ENCODE data around the gene GLRX3. TPM values are rescaled to one million over a fixed set of nuclear protein-coding genes. Genes with fewer than 3 reads are reported as not detected.

The GLRX3 gene
- total and polyA plus RNA-seq, 2 experiments from 2014 or later, result 90.9 to 133 TPM

DNA sequence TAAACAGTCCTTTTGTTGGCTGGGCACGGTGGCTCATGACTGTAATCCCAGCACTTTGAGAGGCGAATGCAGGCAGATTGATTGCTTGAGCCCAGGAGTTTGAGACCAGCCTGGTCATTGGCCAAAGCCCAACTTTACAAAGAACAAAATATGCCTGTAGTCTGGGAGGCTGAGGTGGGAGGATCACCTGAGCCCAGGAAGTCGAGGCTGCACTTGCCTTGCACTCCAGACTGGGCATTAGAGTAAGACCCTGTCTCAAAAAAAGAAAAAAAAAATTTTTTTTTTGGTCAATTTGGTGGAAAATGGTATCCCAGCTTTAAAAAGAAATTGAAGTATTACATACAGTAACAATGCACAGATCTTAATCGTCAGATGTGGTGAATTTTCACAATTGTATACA is 4.8 kb downstream of the GLRX3 start:
- peaks cover 96% of the 10 kb centered on the region for H3K79me2 ChIP-seq (ENCODE audit: insufficient read depth)
- DNase-seq, result no peak
- H3F3A ChIP-seq (ENCODE audit: insufficient read depth), result no peaks in the 10 kb centered on the region
- WGBS, 2 experiments (ENCODE audit: low coverage in 1 of 2, low lambda C conversion rate in 2 of 2, missing lambda C conversion rate in 2 of 2), result 68 to 78% methylated on average over 4 of the region's 4 CpGs
- no peak overlapping the region for H3K9ac ChIP-seq
- no peak overlapping the region for H3K27ac ChIP-seq
- no peak overlapping the region for H3K4me3 ChIP-seq
- no peak overlapping the region for H3K4me2 ChIP-seq (ENCODE audit: unreplicated experiment)
- H3K36me3 ChIP-seq (ENCODE audit: low read depth), result peaks cover 14% of the 10 kb centered on the region
- no peaks in the 10 kb centered on the region for H3K27me3 ChIP-seq (replicated peaks; ENCODE audit: insufficient read depth)
- no peak overlapping the region for H2AFZ ChIP-seq
- H3K9me3 ChIP-seq (ENCODE audit: low read depth), result no peaks in the 10 kb centered on the region
- no peaks in the 10 kb centered on the region for H3K9me2 ChIP-seq (ENCODE audit: insufficient read depth)
- in situ Hi-C loops (cut with MboI), result no loop called here
- TF ChIP-seq EZH2phosphoT487 (IDR thresholded peaks at IDR 0.05; ENCODE audit: insufficient read depth, low read depth) (no peak), EZH2 (IDR thresholded peaks at IDR 0.05; ENCODE audit: insufficient read depth, poor library complexity, severe bottlenecking) (no peak)
- H4K20me1 ChIP-seq (ENCODE audit: insufficient read depth), result peaks cover 18% of the 10 kb centered on the region; the same call in 1 of the 2 replicates
- peaks cover 24% of the 10 kb centered on the region for H3K4me1 ChIP-seq (ENCODE audit: insufficient read depth)

DNA sequence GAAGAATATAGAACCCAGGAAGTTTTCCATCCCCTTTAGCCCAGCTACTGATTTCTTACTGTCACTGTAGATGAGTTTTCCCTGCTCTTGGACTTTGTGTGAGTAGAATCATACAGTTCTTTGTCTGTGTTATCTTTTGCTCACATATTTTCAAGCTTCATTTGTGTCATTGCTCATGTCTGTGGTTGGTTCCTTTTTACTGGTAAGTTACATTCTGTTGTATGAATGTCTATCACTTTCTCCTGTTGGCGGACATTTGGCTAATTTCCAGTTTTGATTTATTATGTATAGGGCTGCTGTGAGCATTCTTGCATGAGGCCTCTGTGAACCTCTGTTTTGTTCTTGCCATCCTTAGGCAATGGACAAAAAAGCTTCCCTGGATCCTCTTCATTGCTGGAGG is 5.3 kb downstream of the GLRX3 start:
- TF ChIP-seq EZH2 (IDR thresholded peaks at IDR 0.05; ENCODE audit: insufficient read depth, poor library complexity, severe bottlenecking) (no peak), EZH2phosphoT487 (IDR thresholded peaks at IDR 0.05; ENCODE audit: insufficient read depth, low read depth) (no peak)
- peaks cover 22% of the 10 kb centered on the region; the same call in 1 of the 2 replicates for H4K20me1 ChIP-seq (ENCODE audit: insufficient read depth)
- no peaks in the 10 kb centered on the region for H3F3A ChIP-seq (ENCODE audit: insufficient read depth)
- peak; percentile 10 for DNase-seq
- no peak overlapping the region for H3K4me3 ChIP-seq
- H3K9me2 ChIP-seq (ENCODE audit: insufficient read depth), result no peaks in the 10 kb centered on the region
- H3K9ac ChIP-seq, result no peak overlapping the region
- H3K27me3 ChIP-seq (replicated peaks; ENCODE audit: insufficient read depth), result no peaks in the 10 kb centered on the region
- no peaks in the 10 kb centered on the region for H3K9me3 ChIP-seq (ENCODE audit: low read depth)
- 67 to 76% methylated on average over 1 of the region's 1 CpG for WGBS, 2 experiments (ENCODE audit: low coverage in 1 of 2, low lambda C conversion rate in 2 of 2, missing lambda C conversion rate in 2 of 2)
- H3K4me2 ChIP-seq (ENCODE audit: unreplicated experiment), result no peak overlapping the region
- no peak overlapping the region for H3K27ac ChIP-seq
- H3K4me1 ChIP-seq (ENCODE audit: insufficient read depth), result peaks cover 24% of the 10 kb centered on the region
- in situ Hi-C loops (cut with MboI), result no loop called here
- H3K79me2 ChIP-seq (ENCODE audit: insufficient read depth), result peaks cover 99% of the 10 kb centered on the region
- H2AFZ ChIP-seq, result no peak overlapping the region
- peaks cover 19% of the 10 kb centered on the region for H3K36me3 ChIP-seq (ENCODE audit: low read depth)

DNA sequence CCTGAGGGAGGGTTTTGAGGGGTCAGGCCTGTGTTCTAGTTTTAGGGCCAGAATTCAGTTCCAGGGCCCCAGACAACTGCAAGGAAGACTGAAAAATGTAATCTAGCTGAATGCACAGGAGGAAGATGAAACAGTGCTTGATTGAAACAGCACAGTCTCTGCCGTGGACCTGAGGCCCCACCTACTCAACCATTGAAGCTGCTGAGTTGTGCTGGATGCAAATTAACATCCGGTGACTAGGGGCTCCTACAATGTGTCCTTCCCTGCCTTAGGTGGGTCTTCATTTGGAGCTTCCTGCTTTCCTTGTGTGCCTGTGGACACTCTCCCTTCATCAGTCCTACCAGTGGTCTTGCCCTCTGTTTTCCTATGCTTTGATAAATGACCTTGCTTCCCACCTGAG is 5.7 kb downstream of the GLRX3 start:
- Histone ChIP-seq H3F3A (ENCODE audit: insufficient read depth) (no peaks in the 10 kb centered on the region), H4K20me1 (ENCODE audit: insufficient read depth) (peaks cover 23% of the 10 kb centered on the region; the same call in 1 of the 2 replicates), H3K27me3 (replicated peaks; ENCODE audit: insufficient read depth) (no peaks in the 10 kb centered on the region), H3K4me3 (no peak overlapping the region), H3K4me2 (ENCODE audit: unreplicated experiment) (no peak overlapping the region), H3K9me3 (ENCODE audit: low read depth) (no peaks in the 10 kb centered on the region), H3K9me2 (ENCODE audit: insufficient read depth) (no peaks in the 10 kb centered on the region), H3K27ac (no peak overlapping the region), H3K79me2 (ENCODE audit: insufficient read depth) (peaks cover 99% of the 10 kb centered on the region), H3K9ac (no peak overlapping the region), H3K4me1 (ENCODE audit: insufficient read depth) (peaks cover 24% of the 10 kb centered on the region), H3K36me3 (ENCODE audit: low read depth) (peaks cover 22% of the 10 kb centered on the region), H2AFZ (no peak overlapping the region)
- DNase-seq, result no peak
- 72 to 80% methylated on average over 2 of the region's 2 CpGs for WGBS, 2 experiments (ENCODE audit: low coverage in 1 of 2, low lambda C conversion rate in 2 of 2, missing lambda C conversion rate in 2 of 2)
- TF ChIP-seq EZH2phosphoT487 (IDR thresholded peaks at IDR 0.05; ENCODE audit: insufficient read depth, low read depth) (no peak), EZH2 (IDR thresholded peaks at IDR 0.05; ENCODE audit: insufficient read depth, poor library complexity, severe bottlenecking) (no peak)
- in situ Hi-C loops (cut with MboI), result no loop called here

DNA sequence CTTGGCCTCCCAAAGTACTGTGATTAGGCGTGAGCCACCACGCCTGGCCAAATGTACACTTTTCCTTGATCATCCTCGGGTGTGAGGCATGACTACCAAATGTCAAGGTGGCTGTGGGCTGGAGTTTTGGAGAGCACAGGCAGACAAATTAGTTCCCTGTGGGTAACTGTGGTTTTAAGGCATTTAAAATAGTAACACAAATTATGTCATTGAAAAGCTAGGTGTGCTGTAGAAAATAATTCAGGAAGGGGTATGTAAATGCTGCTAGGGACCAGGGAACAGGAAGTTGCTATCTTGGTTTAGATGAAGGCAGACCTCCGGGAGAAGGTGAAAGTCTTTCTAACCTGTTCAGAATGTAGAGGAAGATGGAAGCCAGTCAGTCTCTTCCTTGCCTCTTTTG is 9.9 kb downstream of the GLRX3 start:
- in situ Hi-C loops (cut with MboI), result no loop called here
- Histone ChIP-seq H3K27ac (no peak overlapping the region), H3K79me2 (ENCODE audit: insufficient read depth) (peaks cover 99% of the 10 kb centered on the region), H3K27me3 (replicated peaks; ENCODE audit: insufficient read depth) (no peaks in the 10 kb centered on the region), H3K4me2 (ENCODE audit: unreplicated experiment) (no peak overlapping the region), H3K36me3 (ENCODE audit: low read depth) (peaks cover 31% of the 10 kb centered on the region), H3K4me1 (ENCODE audit: insufficient read depth) (no peaks in the 10 kb centered on the region), H3K4me3 (no peak overlapping the region), H3K9ac (no peak overlapping the region), H3K9me3 (ENCODE audit: low read depth) (no peaks in the 10 kb centered on the region), H3K9me2 (ENCODE audit: insufficient read depth) (no peaks in the 10 kb centered on the region), H2AFZ (no peak overlapping the region), H4K20me1 (ENCODE audit: insufficient read depth) (peaks cover 25% of the 10 kb centered on the region; the same call in 1 of the 2 replicates), H3F3A (ENCODE audit: insufficient read depth) (no peaks in the 10 kb centered on the region)
- DNase-seq, result no peak
- TF ChIP-seq EZH2phosphoT487 (IDR thresholded peaks at IDR 0.05; ENCODE audit: insufficient read depth, low read depth) (no peak), EZH2 (IDR thresholded peaks at IDR 0.05; ENCODE audit: insufficient read depth, poor library complexity, severe bottlenecking) (no peak)
- WGBS, 2 experiments (ENCODE audit: low coverage in 1 of 2, low lambda C conversion rate in 2 of 2, missing lambda C conversion rate in 2 of 2), result 67 to 77% methylated on average over 4 of the region's 4 CpGs

All from GM23248 (cell line).